Thyroid gland (tissue), 4 donors: Measurements from ENCODE around the gene HTRA3. TPM values are rescaled to one million over a fixed set of nuclear protein-coding genes. Genes with fewer than 3 reads are reported as not detected.
"Not testable (repeated sequence)": the region's sequence is repeated elsewhere in the genome, so short reads cannot be mapped to it uniquely, and the experiment has no call there.

Experiments
- DNase-seq, 2 donors: peaks; one replicate each; pipeline ENCODE4 v3.0.0-alpha.2; 2019
- H3K27ac ChIP-seq, 3 donors: fragments of 200-600 bp; sonication (generic); 1 replicate in 2 of 3; 2 replicates in 1 of 3; pipeline ENCODE4 v1.5.1; 2016 to 2019; ENCODE audit warnings: mild to moderate bottlenecking in 1 of 3, moderate library complexity in 1 of 3
- H3K27me3 ChIP-seq: fragments of 200-600 bp; sonication (generic); one replicate; pipeline ENCODE4 v1.5.1; 2019
- H3K36me3 ChIP-seq, 2 donors: fragments of 200-600 bp; sonication (generic); one replicate each; pipeline ENCODE4 v1.5.1; 2016 to 2019
- H3K4me1 ChIP-seq, 2 donors: fragments of 200-600 bp; sonication (generic); one replicate each; pipeline ENCODE4 v1.5.1; 2017 to 2019
- H3K4me3 ChIP-seq, 3 donors: fragments of 200-600 bp; sonication (generic); replicated peaks in 1 of 3; 1 replicate in 2 of 3; 2 replicates in 1 of 3; pipeline ENCODE4 v1.5.1; 2016; ENCODE audit warnings: mild to moderate bottlenecking in 1 of 3
- H3K9me3 ChIP-seq: fragments of 200-600 bp; sonication (generic); one replicate; pipeline ENCODE4 v1.5.1; 2017
- CTCF ChIP-seq, 6 experiments: fragments of 200-600 bp in 3 of 6; fragments of 450-650 bp in 3 of 6; sonication (generic) in 3 of 6; IDR thresholded peaks; one replicate each; pipeline ENCODE4 v1.5.1; 2016 to 2019; ENCODE audit warnings: antibody characterized with exemption in 6 of 6, mild to moderate bottlenecking in 2 of 6, inconsistent platforms in 1 of 6, moderate library complexity in 1 of 6
- POLR2A ChIP-seq, 2 donors: fragments of 450-650 bp; IDR thresholded peaks; one replicate each; pipeline ENCODE4 v1.6.1; 2017; ENCODE audit warnings: antibody characterized with exemption in 2 of 2, mild to moderate bottlenecking in 2 of 2, moderate library complexity in 1 of 2
- WGBS, 2 donors: methylation state at CpG; one replicate each; pipeline ENCODE4 v1.1.5; 2017; 5-methylcytosine and 5-hydroxymethylcytosine counted together
- intact Hi-C: fragments of 100-400 bp; cut with DNase I; formaldehyde crosslinking; loops from one replicate; pipeline ENCODE4 v1.15.1; 2023
- total RNA-seq, 4 donors: library from RNA; depleted of rRNA; stranded (reverse); fragments of >200 nt; gene quantifications; one replicate each; pipeline ENCODE4 v1.2.3, GENCODE V29; 2016

Gene HTRA3
- total RNA-seq, 4 donors from 2014 or later: 6.9 to 38.3 (median 14.0) TPM

GRCh38 chr4:8336412-8337075, 67.0 kb downstream of the HTRA3 start:
- H3K36me3 ChIP-seq: no peaks in the 10 kb centered on the region
- H3K4me3 ChIP-seq: no peak overlapping the region
- DNase-seq: no peak
- no peak for TF ChIP-seq POLR2A (IDR thresholded peaks at IDR 0.05)
- no peak for TF ChIP-seq CTCF (IDR thresholded peaks at IDR 0.05)
- no peaks in the 10 kb centered on the region for H3K27me3 ChIP-seq
- H3K9me3 ChIP-seq: no peaks in the 10 kb centered on the region
- intact Hi-C loops: no loop called here
- 83 to 90% methylated on average over 7 of the region's 7 CpGs for WGBS, 2 donors
- no peak overlapping the region for H3K27ac ChIP-seq
- peaks cover 33 to 46% of the 10 kb centered on the region in 2 donors for H3K4me1 ChIP-seq

- Histone ChIP-seq H3K9me3 (no peaks in the 10 kb centered on the region), H3K4me1 (peaks cover 30 to 39% of the 10 kb centered on the region in 2 donors), H3K4me3 (no peak overlapping the region), H3K36me3 (no peaks in the 10 kb centered on the region), H3K27ac (no peak overlapping the region), H3K27me3 (no peaks in the 10 kb centered on the region)
- intact Hi-C loops: no loop called here
- DNase-seq: no peak
- 77 to 81% methylated on average over 4 of the region's 4 CpGs for WGBS, 2 donors
- TF ChIP-seq POLR2A (IDR thresholded peaks at IDR 0.05): no peak
- TF ChIP-seq CTCF (IDR thresholded peaks at IDR 0.05): no peak
Observed at GRCh38 chr4:8338351-8338961, 68.9 kb downstream of the HTRA3 start.

GRCh38 chr4:8340781-8341241, 71.3 kb downstream of the HTRA3 start:
- H3K4me1 ChIP-seq: peaks cover 17 to 22% of the 10 kb centered on the region in 2 donors
- peak overlapping the region; percentile 29 to 62 (median 62) for H3K27ac ChIP-seq
- intact Hi-C loops: no loop called here
- TF ChIP-seq CTCF (IDR thresholded peaks at IDR 0.05): no peak
- no peak for TF ChIP-seq POLR2A (IDR thresholded peaks at IDR 0.05)
- no peaks in the 10 kb centered on the region for H3K36me3 ChIP-seq
- H3K9me3 ChIP-seq: no peaks in the 10 kb centered on the region
- no peaks in the 10 kb centered on the region for H3K27me3 ChIP-seq
- H3K4me3 ChIP-seq: no peak overlapping the region
- DNase-seq: peak; percentile 89 to 91
- WGBS, 2 donors: 34 to 49% methylated on average over 6 to 8 of the region's 8 CpGs

- H3K36me3 ChIP-seq, H3K9me3 ChIP-seq, DNase-seq, intact Hi-C loops, H3K4me3 ChIP-seq, H3K27me3 ChIP-seq: not testable (repeated sequence)
- Histone ChIP-seq H3K4me1 (peaks cover 17 to 22% of the 10 kb centered on the region in 2 donors), H3K27ac (peak overlapping the region; percentile 29 to 62 (median 62))
- 80 to 83% methylated on average over 7 of the region's 7 CpGs for WGBS, 2 donors
Observed at GRCh38 chr4:8341281-8341680, 71.7 kb downstream of the HTRA3 start.

- Histone ChIP-seq H3K27me3 (no peaks in the 10 kb centered on the region), H3K27ac (peak overlapping the region; percentile 29 to 62 (median 62)), H3K4me3 (no peak overlapping the region), H3K4me1 (peaks cover 17 to 22% of the 10 kb centered on the region in 2 donors), H3K36me3 (no peaks in the 10 kb centered on the region), H3K9me3 (no peaks in the 10 kb centered on the region)
- DNase-seq: peak in 1 of 2 donors; percentile 62
- intact Hi-C loops: no loop called here
- TF ChIP-seq POLR2A (IDR thresholded peaks at IDR 0.05) (no peak), CTCF (IDR thresholded peaks at IDR 0.05) (no peak)
- WGBS, 2 donors: 79 to 90% methylated on average over 6 to 10 of the region's 10 CpGs
Observed at GRCh38 chr4:8341691-8342090, 72.1 kb downstream of the HTRA3 start.
